Kidney capillary endothelial cell (primary cell): ENCODE data around the gene ACE.
"Not testable (repeated sequence)": the region's sequence is repeated elsewhere in the genome, so short reads cannot be mapped to it uniquely, and the experiment has no call there.

ENCODE experiments used
- DNase-seq: peaks from one replicate; pipeline ENCODE4 v3.0.0-alpha.2; 2018; ENCODE audit warnings: low spot score

ACE gene

DNA sequence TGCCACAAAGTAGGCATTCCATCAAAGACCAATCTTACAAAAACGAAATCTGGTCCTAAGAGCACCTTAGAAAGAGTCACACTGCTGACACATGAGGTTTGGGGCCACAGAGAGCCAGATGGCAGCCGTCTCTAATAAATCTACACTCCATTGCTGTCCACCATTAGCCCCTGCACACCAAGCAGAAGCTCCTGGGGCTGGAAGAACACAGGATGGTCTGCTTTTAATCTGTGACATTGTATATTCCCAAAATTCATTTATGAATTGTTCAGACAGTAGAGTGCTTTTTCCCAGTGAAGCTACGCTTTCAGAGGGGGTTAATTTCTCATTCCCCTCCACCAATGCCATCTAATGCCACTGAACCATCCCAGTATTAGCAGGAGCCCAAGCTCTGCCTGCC lies 32.4 kb upstream of the ACE start:
- no peak for DNase-seq

DNA sequence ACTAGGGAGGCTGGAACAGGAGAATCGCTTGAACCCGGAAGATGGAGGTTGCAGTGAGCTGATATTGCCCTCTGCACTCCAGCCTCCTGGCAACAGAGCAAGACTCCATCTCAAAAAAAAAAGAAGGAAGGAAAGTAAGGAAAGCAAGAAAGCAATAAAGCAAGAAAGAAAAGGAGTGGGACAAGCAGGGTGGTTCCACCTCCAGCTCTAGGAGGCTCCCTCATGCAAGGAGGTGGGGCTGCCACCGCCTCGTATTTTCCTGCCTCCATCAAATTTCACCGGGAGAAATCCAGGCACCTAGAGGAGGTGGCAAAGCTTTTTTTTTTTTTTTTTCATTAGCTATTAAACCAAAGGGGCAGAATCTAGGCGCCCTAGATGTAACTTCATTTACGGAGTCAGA lies 31.8 kb upstream of the ACE start:
- no peak for DNase-seq

DNA sequence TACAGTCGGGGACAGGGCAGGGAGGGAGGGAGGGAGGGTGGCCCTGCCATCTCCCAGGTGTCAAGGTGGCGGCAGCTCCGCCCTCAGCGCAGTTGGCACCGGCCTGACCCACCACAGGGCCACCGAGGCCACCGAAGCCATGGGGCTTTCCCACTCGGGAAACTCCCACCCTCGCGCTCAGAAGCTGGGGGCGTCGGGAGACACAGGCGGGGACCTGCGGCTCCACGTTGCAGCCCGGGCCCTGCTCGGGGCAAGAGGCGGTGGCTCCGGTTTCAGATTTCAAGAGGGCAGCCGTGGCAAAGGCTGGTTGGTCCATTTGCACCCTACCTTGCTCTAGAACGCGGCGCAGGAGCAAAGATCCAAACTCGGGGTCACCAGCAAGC lies 31.3 kb upstream of the ACE start:
- DNase-seq: no peak

DNA sequence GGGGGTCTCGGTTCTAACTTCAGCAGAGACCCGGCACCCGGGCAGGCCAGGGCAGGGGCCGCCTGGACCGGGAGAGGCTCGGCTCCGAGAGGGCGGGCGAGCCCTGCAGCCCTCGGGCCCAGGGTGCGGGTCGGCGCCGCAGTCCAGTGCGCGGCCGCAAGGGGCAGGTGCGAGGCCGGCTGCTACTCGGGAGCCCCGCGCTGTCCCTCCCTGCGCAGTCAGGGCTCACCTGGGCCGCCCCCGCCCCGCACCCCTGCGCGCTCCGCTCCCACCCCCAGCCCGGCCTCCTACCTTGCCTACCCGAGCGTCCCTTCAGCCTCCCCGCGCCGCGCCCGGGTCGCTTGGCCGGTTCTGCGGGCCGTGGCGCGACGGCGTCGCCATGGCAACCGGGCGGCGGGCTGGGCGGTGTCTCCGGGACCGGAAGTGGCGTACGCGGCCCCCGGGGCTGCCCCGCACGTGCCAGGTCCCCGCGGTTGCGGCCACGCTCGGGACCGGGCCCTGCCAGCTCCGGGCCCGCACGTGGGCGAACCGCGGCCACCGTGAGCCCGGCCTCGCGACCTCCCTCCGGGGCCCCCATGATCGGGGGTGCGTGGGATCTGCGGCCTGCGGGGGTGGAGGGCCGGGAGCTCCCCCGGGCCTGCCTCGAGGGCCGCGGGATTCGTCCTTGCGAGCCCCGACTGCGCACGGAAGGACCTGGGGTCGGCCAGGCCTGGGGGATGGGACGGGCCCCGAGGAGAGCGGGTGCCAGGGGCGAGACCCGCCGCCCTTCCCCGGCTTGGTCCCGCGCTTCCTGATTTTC lies 30.7 kb upstream of the ACE start, which contains the start of gene CYB561:
Gene CYB561, minus strand, starts transcription at position 353 of the 799 bp plus-strand sequence. CDS start 8,759 bp downstream, outside the sequence.
- peak; percentile 53 for DNase-seq

DNA sequence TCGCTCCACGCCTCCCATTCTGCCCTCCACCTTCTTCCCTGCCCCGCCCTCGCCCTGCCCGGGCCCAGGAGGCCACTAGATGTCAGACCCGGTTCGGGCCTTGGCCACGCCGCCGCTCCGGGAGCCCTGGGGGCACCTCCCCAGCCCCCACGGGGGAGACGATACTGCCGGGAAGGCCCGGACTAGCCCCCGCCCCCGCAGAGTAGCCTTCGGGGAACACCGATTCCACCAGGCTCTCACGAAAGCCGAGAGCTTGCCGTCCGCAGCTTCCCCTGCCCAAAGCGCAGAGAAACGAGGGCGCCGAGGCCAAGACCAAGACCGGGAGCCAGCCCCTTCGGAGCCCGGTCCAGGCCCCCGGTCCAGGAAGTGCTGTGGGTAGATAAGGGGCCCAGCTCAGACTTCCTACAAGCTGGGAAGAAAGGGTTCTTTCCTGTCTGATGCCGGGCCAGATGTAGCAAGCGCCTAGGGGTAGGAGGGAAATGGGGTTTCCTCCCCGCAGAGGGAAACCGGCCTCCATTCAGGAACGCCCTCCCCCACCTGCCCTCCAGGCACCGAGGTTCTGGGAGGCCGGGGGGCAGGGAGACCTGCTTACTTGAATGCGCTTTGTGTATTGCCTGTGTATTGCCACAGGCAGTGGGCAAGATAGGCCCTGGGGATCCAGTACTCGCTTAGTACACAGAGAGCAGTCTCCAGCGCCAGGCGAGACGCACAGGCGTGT lies 29.9 kb upstream of the ACE start:
- DNase-seq: peak; percentile 80

DNA sequence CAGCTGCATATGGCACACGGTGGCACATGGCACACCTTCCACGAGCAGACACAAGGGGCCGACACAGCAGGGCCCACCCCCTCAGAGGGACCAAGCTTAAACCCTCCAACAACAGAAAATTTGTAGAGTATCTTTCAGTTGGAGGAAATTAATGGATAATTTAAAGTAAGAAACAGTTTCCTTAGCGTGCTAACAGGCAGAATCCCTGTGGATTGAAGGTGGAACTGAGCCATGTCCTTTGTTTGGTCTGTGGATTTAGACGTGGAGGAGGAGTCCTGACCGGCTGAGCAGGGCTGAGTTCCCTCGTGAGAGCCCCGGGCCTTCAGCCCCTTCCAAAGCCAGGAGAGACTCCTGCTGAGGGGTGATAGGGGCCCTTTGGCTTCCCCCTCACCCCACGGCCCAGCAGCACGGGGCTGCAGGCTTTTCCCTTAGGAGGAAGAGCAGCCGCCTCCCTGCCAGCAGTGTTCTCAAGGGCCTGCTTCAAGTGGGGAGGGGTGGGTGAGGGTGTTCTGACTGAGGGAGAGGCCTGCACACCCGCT lies 29.3 kb upstream of the ACE start:
- DNase-seq: no peak

DNA sequence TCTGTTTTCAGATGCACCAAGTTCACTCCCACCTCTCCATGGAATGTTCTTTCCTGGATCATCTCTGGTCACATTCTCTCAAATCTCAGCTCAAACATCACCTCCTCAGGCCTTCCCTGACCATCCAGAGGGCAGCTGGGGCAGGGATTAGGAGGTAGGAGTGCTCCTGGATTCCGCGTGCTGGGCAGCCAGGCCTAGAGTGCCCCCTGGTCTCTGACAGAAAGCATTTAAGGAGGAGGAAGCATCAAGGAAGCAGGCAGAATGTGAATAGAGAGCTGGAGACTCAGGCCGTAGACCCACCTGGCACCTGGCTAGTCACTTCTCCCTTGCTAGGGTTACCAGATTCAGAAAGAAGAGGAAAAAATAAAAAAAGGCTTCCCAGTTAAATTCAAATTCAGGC lies 28.2 kb upstream of the ACE start:
- no peak for DNase-seq

DNA sequence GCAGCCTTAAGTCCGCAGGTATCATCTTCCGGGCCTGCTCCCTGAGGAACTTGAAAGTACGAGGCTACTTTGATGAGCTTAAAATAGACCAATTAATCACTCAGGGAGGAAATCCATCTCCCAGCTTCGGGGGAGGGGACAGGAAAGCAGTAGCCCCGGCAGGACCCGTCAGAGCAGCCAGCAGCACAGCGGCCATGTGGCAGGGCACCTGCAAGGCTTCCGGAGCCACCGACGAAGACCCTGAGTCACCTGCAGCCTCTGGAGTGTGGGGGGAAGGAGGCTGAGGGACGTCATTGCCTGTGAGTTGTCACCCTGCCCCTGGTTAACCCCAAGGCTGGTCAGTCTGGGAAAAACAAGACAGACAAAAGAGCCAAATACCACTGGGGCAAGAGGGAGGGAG lies 26.3 kb upstream of the ACE start:
- peak; percentile 96 for DNase-seq

DNA sequence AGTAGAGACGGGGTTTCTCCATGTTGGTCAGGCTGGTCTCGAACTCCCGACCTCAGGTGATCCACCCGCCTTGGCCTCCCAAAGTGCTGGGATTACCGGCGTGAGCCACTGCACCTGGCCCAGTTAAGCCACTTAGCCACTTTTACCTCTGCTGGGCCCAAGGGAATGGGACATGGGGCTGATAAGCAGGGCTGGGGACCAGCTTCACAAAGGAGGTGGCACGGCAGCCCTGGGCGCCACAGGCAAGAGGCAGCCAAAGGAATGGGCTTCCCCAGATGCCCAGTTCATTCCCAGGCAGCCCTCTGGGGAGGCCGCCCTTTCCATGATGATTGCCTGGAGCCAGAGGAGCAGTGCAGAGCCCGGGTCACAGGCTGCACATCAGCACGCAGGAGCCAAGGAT lies 25.7 kb upstream of the ACE start:
- DNase-seq: no peak

DNA sequence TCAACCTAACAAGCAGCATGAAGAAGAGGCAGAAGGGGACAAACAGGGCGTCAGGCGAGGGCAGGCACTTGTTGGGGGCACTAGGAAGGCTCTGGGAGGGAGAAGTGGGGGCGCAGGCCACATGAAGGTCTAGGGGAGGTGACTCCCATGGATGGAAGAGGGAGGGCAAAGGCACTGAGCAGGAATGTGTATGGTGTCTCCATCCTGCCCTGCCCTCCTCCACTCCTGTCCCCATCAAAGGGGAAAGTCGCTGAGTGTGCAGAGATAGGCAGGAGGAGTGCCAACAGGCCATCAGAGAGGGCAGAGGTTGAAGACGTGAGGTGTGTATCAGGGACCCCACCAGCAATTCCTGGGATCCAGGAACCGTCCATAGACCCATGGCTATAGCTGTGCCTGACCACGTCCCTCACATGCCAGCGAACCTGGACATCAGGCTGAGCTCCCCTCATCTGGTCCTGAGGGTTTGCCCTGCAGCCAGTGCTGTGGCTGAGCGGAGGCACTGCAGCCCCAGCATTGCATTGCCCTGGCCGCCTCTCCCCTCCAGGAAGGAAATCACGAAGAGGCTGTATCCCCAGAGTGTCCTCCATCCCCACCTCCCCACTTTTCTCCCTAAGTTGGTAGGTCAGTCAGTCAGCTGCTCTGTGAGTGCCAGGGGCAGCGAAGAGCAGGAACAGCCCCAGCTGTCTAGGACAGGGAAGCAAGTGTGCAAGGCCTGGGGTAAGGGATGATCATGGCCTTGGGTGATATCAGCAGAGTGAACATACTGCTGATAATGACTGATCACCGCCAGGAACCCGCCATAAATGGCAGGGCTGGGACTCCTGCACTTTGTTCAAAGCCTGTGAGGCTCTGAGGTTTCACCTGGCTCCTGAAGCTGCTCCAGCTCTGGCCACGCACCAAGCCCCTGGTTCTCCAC lies 24.6 kb upstream of the ACE start:
- no peak for DNase-seq

DNA sequence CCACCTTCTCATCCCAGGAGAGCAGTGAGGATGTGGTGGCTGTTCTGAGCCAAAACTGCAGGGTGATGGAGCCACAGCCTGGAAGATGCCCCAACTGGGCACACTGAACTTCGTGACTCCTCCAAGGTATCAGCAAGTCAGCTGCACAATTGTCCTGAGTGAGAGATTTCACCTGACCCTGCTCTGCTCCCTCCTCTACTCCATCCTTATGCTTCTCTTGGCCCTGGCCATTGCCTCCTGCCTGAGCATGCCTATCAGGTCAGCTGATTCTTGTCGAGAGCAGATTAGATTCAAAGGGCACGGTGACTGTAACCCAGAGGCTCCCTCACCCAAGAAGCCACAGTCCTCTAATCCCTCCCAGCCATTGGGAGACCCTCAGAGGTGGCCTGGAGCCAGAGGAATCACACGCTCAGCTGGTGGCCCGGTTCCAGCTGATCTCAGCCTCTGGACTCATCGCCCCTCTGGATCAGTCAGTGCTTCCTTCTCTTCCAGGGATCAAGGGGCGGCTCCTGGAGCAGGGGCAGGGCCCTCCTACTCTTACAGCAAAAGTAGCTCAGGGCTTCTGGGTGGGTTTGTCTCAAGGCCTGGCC lies 23.8 kb upstream of the ACE start:
- DNase-seq: no peak

DNA sequence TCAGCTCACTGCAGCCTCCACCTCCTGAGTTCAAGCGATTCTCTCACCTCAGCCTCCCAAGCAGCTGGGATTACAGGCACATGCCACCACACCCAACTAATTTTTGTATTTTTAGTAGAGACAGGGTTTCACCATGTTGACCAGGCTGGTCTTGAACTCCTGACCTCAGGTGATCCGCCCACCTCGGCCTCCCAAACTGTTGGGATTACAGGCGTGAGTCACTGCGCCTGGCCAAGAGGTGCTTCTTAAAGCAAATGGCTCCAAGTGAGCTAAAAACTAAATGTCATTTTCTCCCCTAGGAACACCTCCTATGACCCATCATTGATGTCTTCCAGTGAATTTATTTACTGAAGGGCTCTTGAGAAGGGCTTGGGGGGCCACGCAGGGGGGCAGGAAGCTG lies 22.5 kb upstream of the ACE start:
- not testable (repeated sequence) for DNase-seq

DNA sequence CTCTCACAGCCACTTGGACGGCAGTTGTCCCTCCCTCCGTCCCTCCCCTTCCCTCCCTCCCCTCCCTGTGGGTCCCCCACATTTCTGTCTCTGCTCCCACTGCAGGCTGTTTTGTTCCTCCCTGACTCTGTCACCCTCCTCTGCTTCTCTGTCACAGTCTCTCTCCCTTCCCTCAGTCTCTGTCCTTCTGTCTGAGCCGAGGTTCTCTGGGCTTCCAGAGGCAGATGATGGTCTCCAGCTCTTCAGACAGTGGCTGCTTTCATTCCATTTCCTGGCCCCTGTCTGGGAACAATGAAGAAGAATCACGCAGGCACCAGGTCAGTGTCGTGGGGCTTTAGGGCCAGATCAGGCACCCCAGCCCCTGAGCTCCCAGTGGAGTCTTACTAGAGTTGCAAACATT lies 21.9 kb upstream of the ACE start:
- DNase-seq: no peak

DNA sequence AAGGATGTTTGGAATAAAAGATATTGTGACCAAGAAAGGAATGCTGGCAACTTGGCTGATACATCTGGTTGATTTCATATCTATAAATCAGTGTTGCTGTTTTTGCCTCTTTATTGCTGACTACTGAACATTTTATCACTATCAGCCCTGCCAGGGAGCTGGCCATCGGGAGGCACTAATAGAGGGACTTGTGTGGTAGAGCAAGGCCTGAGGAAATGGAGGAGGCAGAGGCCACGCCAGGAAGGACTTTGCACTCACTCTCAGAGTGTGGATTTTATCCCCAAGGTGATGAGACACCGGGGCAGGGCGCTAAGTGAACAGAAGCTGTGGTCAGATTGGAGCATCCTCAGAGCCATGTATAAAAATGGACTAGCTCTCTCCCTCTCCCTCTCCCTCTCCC lies 21.4 kb upstream of the ACE start:
- DNase-seq: no peak

DNA sequence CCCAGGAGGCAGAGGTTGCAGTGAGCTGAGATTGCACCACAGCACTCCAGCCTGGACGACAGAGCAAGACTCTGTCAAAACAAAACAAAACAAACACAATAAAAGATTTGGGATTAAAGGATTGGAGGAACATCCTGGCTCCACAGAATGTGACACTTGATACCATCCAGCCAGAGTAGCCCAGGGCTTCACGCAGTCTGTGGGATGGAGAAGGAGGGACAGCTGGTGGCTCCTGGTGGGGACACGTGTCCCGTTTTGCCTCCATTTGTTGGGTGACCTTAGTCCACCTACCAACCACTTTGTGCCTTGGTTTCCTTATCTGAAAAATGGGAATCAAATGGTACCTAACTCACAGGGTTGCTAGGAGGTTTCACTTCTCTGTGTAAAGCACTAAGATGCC lies 18.4 kb upstream of the ACE start:
- DNase-seq: no peak

DNA sequence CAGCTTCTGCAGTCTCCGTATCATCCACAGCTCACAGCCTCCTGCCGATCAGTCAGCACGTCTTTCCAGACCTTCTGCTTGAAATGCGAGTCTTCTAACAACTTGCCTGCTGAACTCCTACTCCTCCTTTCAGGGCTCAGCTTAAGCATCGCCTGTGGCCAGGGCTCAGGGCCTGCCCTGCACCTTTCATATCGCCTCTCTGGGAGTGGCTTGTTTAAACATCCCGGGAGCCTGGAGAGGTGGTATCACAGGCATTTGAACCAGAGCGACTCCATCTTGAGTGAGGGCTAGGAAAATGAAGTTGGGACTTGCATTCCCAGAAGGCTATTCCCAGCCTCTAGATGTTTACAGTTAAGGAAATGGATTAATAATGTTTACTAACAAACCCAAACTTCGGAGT lies 16.8 kb upstream of the ACE start:
- DNase-seq: no peak

DNA sequence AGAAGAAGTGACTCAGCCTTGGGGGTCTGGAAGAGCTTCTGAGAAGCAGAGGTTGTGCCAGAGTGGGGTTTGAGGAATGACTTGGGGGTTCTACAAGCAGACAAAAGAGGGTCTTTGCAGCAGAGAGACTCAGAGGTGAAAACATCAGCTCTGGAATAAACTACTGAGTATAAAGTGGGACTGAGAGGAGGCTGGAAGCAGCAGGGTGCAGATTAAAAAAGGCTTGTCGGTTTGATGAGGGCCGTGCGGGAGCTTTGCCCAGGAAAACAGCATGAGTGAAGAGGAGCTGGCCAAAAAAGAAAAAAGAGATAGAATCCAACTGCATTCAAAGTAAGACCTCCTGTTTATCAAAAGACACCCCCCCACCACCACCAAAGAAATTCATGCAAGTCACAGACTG lies 13.1 kb upstream of the ACE start:
- no peak for DNase-seq

DNA sequence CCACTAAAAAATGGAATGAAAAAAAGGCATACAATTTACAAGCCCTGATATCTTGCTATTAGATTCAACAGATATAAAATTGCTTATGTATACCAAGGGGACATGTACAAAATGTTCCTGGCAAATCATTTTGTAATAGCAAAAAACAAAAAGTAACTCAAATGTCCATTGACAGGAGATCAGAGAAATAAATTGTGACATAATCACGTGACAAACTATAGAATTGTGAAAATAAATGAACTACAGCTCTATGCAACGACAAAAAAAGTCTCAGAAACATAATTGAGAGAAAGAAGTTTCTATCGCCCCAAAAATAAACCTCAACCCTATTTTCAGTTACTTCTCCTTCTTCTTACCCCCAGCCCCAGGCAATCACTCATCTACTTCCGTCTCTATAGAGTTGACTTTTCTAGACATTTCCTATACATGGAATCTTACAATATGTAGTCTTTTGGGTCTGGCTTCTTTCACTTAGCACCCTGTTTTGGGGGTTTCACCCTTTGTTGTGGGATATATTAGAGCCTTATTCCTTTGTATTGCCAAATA lies 12.1 kb upstream of the ACE start:
- DNase-seq: no peak

DNA sequence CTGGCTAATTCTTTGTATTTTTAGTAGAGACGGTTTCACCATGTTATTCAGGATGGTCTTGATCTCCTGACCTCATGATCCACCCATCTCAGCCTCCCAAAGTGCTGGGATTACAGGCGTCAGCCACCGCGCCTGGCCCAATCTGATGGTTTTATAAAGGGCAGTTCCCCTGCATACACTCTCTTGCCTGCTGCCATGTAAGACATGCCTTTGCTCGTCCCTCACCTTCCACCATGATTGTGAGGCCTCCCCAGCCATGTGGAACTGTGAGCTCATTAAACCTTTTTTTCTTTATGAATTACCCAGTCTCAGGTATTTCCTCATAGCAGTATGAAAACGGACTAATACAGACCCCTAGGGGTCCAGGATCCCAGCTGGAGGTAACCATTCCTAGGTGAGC lies 8.8 kb upstream of the ACE start:
- not testable (repeated sequence) for DNase-seq

DNA sequence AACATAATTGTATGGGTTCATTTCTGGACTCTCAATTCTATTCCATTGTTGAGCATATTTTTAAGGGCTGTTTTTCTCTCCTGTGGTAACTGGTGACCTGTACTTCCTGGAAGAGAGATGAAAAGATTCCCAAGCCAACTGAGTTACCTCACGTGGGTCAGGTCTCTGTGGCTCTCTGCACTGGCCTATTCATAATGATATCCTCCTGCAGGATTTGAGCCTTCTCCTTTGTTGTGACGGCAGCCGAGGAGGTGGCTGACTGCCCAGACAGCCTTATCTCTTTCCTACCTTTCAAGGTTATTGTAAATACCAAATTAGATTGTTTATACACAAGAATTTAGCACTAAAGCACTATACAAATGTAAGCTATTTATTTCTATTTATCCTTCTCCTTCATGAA lies 2.7 kb upstream of the ACE start:
- DNase-seq: peak; percentile 79

DNA sequence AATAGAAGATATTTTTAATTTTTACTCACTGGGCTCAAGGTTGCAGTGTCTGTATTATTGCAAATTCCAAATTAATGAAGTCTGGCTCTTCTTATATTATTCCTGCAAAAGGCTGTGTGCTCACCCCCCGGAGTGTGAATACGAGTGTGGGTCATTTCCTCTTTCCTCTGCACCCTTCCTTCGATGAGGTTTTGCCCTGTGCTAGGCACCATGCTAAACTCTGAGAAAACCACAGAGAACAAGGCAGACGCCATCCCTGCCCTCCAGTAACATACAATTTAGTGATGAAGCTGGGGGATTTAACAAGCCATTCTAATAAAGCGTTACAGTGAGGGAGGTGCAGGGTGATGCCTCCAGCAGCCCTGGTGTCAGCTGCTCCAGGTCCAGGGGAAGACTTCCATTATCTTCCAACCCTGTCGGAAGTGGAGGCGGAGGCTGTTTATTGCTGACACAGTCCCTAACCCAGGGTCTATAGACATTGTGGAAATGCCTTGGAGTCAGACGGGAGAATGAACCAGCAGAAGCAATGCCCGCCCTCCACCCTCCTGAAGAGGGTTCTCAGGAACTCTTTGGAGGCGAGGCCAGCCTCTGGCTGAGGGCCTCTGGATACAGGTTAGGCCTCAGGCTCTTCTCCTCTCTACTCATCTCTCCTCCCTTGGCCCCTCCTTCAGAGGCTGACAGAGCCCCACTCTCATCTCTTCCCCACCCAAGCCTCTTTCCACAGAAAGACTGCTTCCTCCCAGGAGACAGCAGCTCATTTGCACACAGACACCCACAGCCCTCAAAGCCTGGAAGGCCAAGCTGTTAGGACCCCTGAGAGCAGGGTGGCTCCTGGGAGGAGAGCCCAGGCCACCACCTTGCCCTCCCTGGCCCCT lies 2.0 kb upstream of the ACE start:
- DNase-seq: peak; percentile 70
